ENCODE data around the gene UGT8.

- no peak for TF ChIP-seq CTCF (IDR thresholded peaks at IDR 0.05)
- TF ChIP-seq POLR2AphosphoS5 (IDR thresholded peaks at IDR 0.05): no peak
Observed at GRCh38 chr4:114684462-114684861, 85.9 kb downstream of the UGT8 start.
